Mesothelial cell of epicardium (in vitro differentiated cells): ENCODE measurements around the gene CDH3. TPM values are rescaled to one million over a fixed set of nuclear protein-coding genes. Genes with fewer than 3 reads are reported as not detected.

Experiments
- DNase-seq, 2 experiments: peaks; one replicate each; pipeline ENCODE4 v3.0.0; 2021; ENCODE audit warnings: low spot score in 2 of 2; ENCODE audit not compliant: unreplicated experiment in 2 of 2
- H3K27ac Mint-ChIP-seq: 2 replicates; pipeline ENCODE4 v1.8.0; 2021; ENCODE audit warnings: mixed read lengths
- H3K27me3 Mint-ChIP-seq: 2 replicates; pipeline ENCODE4 v1.8.0; 2021; ENCODE audit warnings: low read depth, mixed read lengths
- H3K36me3 Mint-ChIP-seq: 2 replicates; pipeline ENCODE4 v1.8.0; 2021; ENCODE audit warnings: mixed read lengths
- H3K4me1 Mint-ChIP-seq: 2 replicates; pipeline ENCODE4 v1.8.0; 2021; ENCODE audit warnings: mixed read lengths
- H3K4me3 Mint-ChIP-seq: 2 replicates; pipeline ENCODE4 v1.8.0; 2021; ENCODE audit warnings: mild to moderate bottlenecking, moderate library complexity, mixed read lengths
- H3K9me3 Mint-ChIP-seq: 2 replicates; pipeline ENCODE4 v1.8.0; 2021; ENCODE audit warnings: mixed read lengths
- total RNA-seq: library from RNA; stranded (reverse); gene quantifications from 3 replicates; pipeline ENCODE4 v1.2.1, GENCODE V29; 2021
- TF ChIP-seq, protein P1 (sequence below): fragments of 200-600 bp; sonication (generic); IDR thresholded peaks from one replicate; pipeline ENCODE4 v1.5.0; 2021; ENCODE audit warnings: antibody characterized with exemption; ENCODE audit not compliant: unreplicated experiment

CDH3 gene
- total RNA-seq = 179 to 180 TPM (median 180 TPM) in 3 replicates

DNA sequence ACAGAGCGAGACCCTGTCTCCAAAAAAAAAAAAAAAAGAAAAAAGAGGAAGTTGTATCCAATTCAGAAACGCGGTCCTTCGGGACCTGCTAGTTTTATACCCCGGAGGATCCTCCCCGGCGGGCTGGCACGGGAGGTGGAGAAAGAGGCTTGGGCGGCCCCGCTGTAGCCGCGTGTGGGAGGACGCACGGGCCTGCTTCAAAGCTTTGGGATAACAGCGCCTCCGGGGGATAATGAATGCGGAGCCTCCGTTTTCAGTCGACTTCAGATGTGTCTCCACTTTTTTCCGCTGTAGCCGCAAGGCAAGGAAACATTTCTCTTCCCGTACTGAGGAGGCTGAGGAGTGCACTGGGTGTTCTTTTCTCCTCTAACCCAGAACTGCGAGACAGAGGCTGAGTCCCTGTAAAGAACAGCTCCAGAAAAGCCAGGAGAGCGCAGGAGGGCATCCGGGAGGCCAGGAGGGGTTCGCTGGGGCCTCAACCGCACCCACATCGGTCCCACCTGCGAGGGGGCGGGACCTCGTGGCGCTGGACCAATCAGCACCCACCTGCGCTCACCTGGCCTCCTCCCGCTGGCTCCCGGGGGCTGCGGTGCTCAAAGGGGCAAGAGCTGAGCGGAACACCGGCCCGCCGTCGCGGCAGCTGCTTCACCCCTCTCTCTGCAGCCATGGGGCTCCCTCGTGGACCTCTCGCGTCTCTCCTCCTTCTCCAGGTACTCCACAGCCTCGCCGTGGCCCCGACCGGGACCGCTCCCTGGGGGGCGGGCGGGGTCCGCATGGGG lies at the start of gene CDH3:
Gene CDH3 (plus strand): TSS at position 596 of the 779 bp plus-strand sequence. CDS start 70 bp downstream, at position 666.
- peaks cover 4% of the 10 kb centered on the region for H3K36me3 Mint-ChIP-seq

GRCh38 chr16:68596266-68596665 lies 48.8 kb upstream of the CDH3 start:
- Mint-ChIP-seq H3K4me1 (no peaks in the 10 kb centered on the region), H3K36me3 (peaks cover 4% of the 10 kb centered on the region), H3K27me3 (no peaks in the 10 kb centered on the region), H3K4me3 (no peak overlapping the region), H3K9me3 (peaks cover 13% of the 10 kb centered on the region), H3K27ac (no peak overlapping the region)
- DNase-seq = no peak
- TF ChIP-seq, protein P1, sequence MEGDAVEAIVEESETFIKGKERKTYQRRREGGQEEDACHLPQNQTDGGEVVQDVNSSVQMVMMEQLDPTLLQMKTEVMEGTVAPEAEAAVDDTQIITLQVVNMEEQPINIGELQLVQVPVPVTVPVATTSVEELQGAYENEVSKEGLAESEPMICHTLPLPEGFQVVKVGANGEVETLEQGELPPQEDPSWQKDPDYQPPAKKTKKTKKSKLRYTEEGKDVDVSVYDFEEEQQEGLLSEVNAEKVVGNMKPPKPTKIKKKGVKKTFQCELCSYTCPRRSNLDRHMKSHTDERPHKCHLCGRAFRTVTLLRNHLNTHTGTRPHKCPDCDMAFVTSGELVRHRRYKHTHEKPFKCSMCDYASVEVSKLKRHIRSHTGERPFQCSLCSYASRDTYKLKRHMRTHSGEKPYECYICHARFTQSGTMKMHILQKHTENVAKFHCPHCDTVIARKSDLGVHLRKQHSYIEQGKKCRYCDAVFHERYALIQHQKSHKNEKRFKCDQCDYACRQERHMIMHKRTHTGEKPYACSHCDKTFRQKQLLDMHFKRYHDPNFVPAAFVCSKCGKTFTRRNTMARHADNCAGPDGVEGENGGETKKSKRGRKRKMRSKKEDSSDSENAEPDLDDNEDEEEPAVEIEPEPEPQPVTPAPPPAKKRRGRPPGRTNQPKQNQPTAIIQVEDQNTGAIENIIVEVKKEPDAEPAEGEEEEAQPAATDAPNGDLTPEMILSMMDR = no peak

More for the DNA sequence above, at the start of gene CDH3:
- Mint-ChIP-seq H3K4me1 (peaks cover 34% of the 10 kb centered on the region), H3K9me3 (no peaks in the 10 kb centered on the region), H3K4me3 (peak within 1 kb of the TSS; percentile 84), H3K27me3 (peaks cover 3% of the 10 kb centered on the region), H3K27ac (peak within 1 kb of the TSS; percentile 95)
- TF ChIP-seq, protein P1 = no peak
- peak; percentile 59 to 84 for DNase-seq

DNA sequence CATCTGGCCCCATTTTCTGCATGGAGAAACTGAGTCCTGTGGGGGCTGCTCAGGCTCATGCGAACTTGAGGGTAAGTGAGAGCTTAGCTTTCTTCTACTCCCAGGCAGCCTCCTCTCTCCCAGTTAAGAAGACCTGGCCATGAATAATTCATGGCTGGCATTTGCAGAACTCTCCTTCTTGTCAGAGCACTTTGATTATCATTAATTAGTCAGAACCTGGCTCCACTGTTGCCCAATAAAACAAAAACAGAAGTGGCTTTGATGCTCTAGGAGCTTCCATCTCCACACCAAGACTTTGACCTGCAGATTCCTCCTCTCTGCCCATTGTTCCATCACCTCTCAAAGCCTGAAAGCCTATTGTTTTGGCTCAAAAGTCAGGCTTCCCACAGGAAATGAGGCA lies 45.5 kb upstream of the CDH3 start:
- Mint-ChIP-seq H3K9me3 (no peaks in the 10 kb centered on the region), H3K36me3 (no peaks in the 10 kb centered on the region), H3K27ac (no peak overlapping the region), H3K4me3 (no peak overlapping the region), H3K4me1 (no peaks in the 10 kb centered on the region), H3K27me3 (no peaks in the 10 kb centered on the region)
- TF ChIP-seq, protein P1 = no peak
- no peak for DNase-seq

- H3K36me3 Mint-ChIP-seq = no peaks in the 10 kb centered on the region
- H3K9me3 Mint-ChIP-seq = peaks cover 3% of the 10 kb centered on the region
- H3K4me1 Mint-ChIP-seq = peaks cover 11% of the 10 kb centered on the region
- H3K27me3 Mint-ChIP-seq = no peaks in the 10 kb centered on the region
- DNase-seq = no peak
- no peak overlapping the region for H3K27ac Mint-ChIP-seq
- H3K4me3 Mint-ChIP-seq = no peak overlapping the region
- TF ChIP-seq, protein P1 = no peak
Measured at GRCh38 chr16:68605746-68606145, 39.4 kb upstream of the CDH3 start.

- TF ChIP-seq, protein P1 = no peak
Measured at GRCh38 chr16:68607443-68607842, 37.7 kb upstream of the CDH3 start.

More at GRCh38 chr16:68607443-68607842, 37.7 kb upstream of the CDH3 start:
- Mint-ChIP-seq H3K27me3 (no peaks in the 10 kb centered on the region), H3K4me1 (peaks cover 11% of the 10 kb centered on the region), H3K27ac (no peak overlapping the region), H3K9me3 (peaks cover 3% of the 10 kb centered on the region), H3K4me3 (no peak overlapping the region), H3K36me3 (no peaks in the 10 kb centered on the region)
- DNase-seq = no peak
